SK-N-SH (cell line): ENCODE data around the gene MOB2. TPM values are rescaled to one million over a fixed set of nuclear protein-coding genes. Genes with fewer than 3 reads are reported as not detected.

Source experiments
- CTCF ChIA-PET: fragments of 300-600, 350-600 bp; formaldehyde crosslinking; extraction: SDS; loops from one replicate; lab custom pipeline; 2021; lab: Yijun Ruan, JAX
- POLR2A ChIA-PET: fragments of 350-600 bp; sonication (Branson Sonifier 250); formaldehyde crosslinking; extraction: SDS; loops from one replicate; lab custom pipeline; 2020; ENCODE audit warnings: antibody characterized with exemption, inconsistent platforms; lab: Yijun Ruan, JAX
- DNase-seq: peaks from one replicate; pipeline ENCODE4 v3.0.0; 2012
- H2AFZ ChIP-seq: fragments of 200-600 bp; sonication (generic); 2 replicates; pipeline ENCODE4 v1.8.1; 2016; ENCODE audit warnings: antibody characterized with exemption, mild to moderate bottlenecking, low read depth
- H3F3A ChIP-seq: fragments of 200-600 bp; sonication (generic); replicated peaks from 2 replicates; pipeline ENCODE3; 2016; ENCODE audit warnings: antibody characterized with exemption, mild to moderate bottlenecking; ENCODE audit not compliant: insufficient read depth
- H3K27ac ChIP-seq, 2 experiments: fragments of 200-500 bp in 1 of 2; fragments of 200-600 bp in 1 of 2; sonication (Bioruptor generic) in 1 of 2; sonication (generic), shearing (Covaris generic) in 1 of 2; 2 replicates each; pipeline versions ENCODE4 v1.5.1 to v1.6.1; 2014 to 2016; ENCODE audit warnings: low read depth in 2 of 2, inconsistent platforms in 1 of 2, low read length in 1 of 2, mild to moderate bottlenecking in 1 of 2, mixed read lengths in 1 of 2
- H3K27me3 ChIP-seq: fragments of 200-600 bp; sonication (generic), shearing (Covaris generic); 2 replicates; pipeline ENCODE4 v1.6.1; 2016; ENCODE audit warnings: mixed run types; ENCODE audit not compliant: insufficient read depth
- H3K36me3 ChIP-seq, 2 experiments: fragments of 200-500 bp in 1 of 2; fragments of 200-600 bp in 1 of 2; sonication (Bioruptor generic) in 1 of 2; sonication (generic) in 1 of 2; replicated peaks in 1 of 2; 2 replicates each; pipeline versions ENCODE3 to v1.5.1; 2014 to 2016; ENCODE audit warnings: low read length in 1 of 2, mild to moderate bottlenecking in 1 of 2; ENCODE audit not compliant: insufficient read depth in 2 of 2, control insufficient read depth in 1 of 2
- H3K4me1 ChIP-seq, 2 experiments: fragments of 200-500 bp in 1 of 2; fragments of 200-600 bp in 1 of 2; sonication (Bioruptor generic) in 1 of 2; sonication (generic), shearing (Covaris generic) in 1 of 2; 2 replicates each; pipeline versions ENCODE4 v1.5.1 to v1.6.1; 2014 to 2016; ENCODE audit warnings: low read depth in 1 of 2, low read length in 1 of 2, mixed run types in 1 of 2; ENCODE audit not compliant: insufficient read depth in 2 of 2, control insufficient read depth in 1 of 2
- H3K4me2 ChIP-seq: fragments of 200-600 bp; sonication (generic), shearing (Covaris generic); 2 replicates; pipeline ENCODE4 v1.6.1; 2017; ENCODE audit warnings: mixed run types
- H3K4me3 ChIP-seq, 2 experiments: fragments of 200-500 bp in 1 of 2; fragments of 200-600 bp in 1 of 2; sonication (Bioruptor generic) in 1 of 2; sonication (generic), shearing (Covaris generic) in 1 of 2; 2 replicates each; pipeline versions ENCODE4 v1.5.1 to v1.8.1; 2014 to 2016; ENCODE audit warnings: low read depth in 2 of 2, inconsistent platforms in 1 of 2, low read length in 1 of 2, mild to moderate bottlenecking in 1 of 2, mixed read lengths in 1 of 2, moderate library complexity in 1 of 2
- H3K79me2 ChIP-seq: fragments of 200-600 bp; sonication (generic); 2 replicates; pipeline ENCODE4 v1.8.1; 2017; ENCODE audit warnings: mild to moderate bottlenecking; ENCODE audit not compliant: insufficient read depth
- H3K9ac ChIP-seq: fragments of 200-600 bp; sonication (generic); 2 replicates; pipeline ENCODE4 v1.6.1; 2017; ENCODE audit warnings: mixed run types
- H3K9me2 ChIP-seq: fragments of 200-600 bp; sonication (generic); 2 replicates; pipeline ENCODE4 v1.6.1; 2017; ENCODE audit warnings: mixed run types
- H3K9me3 ChIP-seq: fragments of 200-600 bp; sonication (generic); 2 replicates; pipeline ENCODE4 v1.6.1; 2017; ENCODE audit warnings: mixed run types, mild to moderate bottlenecking, moderate library complexity
- H4K20me1 ChIP-seq: fragments of 200-600 bp; sonication (generic); 2 replicates; pipeline ENCODE4 v1.6.1; 2017; ENCODE audit warnings: mild to moderate bottlenecking, mixed run types; ENCODE audit not compliant: insufficient read depth
- CHD2 ChIP-seq: fragments of 150-350 bp; IDR thresholded peaks from 2 replicates; pipeline ENCODE4 v1.6.1; 2018; ENCODE audit warnings: low read length; ENCODE audit not compliant: partially characterized antibody
- EP300 ChIP-seq, 2 experiments: IDR thresholded peaks; 2 replicates each; pipeline versions ENCODE4 v1.4.0 to v1.6.1; 2012; ENCODE audit warnings: borderline replicate concordance in 1 of 2, low read depth in 1 of 2, low read length in 1 of 2
- EZH2phosphoT487 ChIP-seq: fragments of 200-600 bp; sonication (generic); IDR thresholded peaks from 2 replicates; pipeline ENCODE4 v1.6.1; 2017; ENCODE audit warnings: low read depth, mixed run types, mild to moderate bottlenecking, antibody characterized with exemption, moderate library complexity, borderline replicate concordance
- FOSL2 ChIP-seq: IDR thresholded peaks from 2 replicates; pipeline ENCODE4 v1.4.0; 2012; ENCODE audit warnings: low read depth, mild to moderate bottlenecking, moderate library complexity, borderline replicate concordance
- FOXJ3 ChIP-seq: sonication (generic); formaldehyde crosslinking; IDR thresholded peaks from 2 replicates; pipeline ENCODE4 v1.5.1; 2020; ENCODE audit warnings: mild to moderate bottlenecking, missing genetic modification reagents
- FOXM1 ChIP-seq: IDR thresholded peaks from 2 replicates; pipeline ENCODE4 v1.4.0; 2012; ENCODE audit warnings: low read depth, mild to moderate bottlenecking
- GATA2 ChIP-seq: sonication (generic); formaldehyde crosslinking; IDR thresholded peaks from 2 replicates; pipeline ENCODE4 v1.5.0; 2020; ENCODE audit warnings: mild to moderate bottlenecking, missing genetic modification reagents
- JUND ChIP-seq: IDR thresholded peaks from 2 replicates; pipeline ENCODE4 v1.4.0; 2012
- MEF2A ChIP-seq: IDR thresholded peaks from 2 replicates; pipeline ENCODE4 v1.4.0; 2012; ENCODE audit warnings: low read depth, borderline replicate concordance
- MXI1 ChIP-seq: IDR thresholded peaks from 2 replicates; pipeline ENCODE4 v1.6.1; 2012; ENCODE audit warnings: mild to moderate bottlenecking, low read depth, low read length, improper control_type of control experiment
- NFIC ChIP-seq: IDR thresholded peaks from 2 replicates; pipeline ENCODE4 v1.4.0; 2012; ENCODE audit warnings: borderline replicate concordance
- POLR2AphosphoS5 ChIP-seq: IDR thresholded peaks from 2 replicates; pipeline ENCODE4 v1.6.1; 2012; ENCODE audit warnings: low read depth, low read length
- RAD21 ChIP-seq: IDR thresholded peaks from 2 replicates; pipeline ENCODE4 v1.6.1; 2012; ENCODE audit warnings: mild to moderate bottlenecking, low read length
- RXRA ChIP-seq: IDR thresholded peaks from 2 replicates; pipeline ENCODE4 v1.4.0; 2012; ENCODE audit warnings: low read depth, mild to moderate bottlenecking, borderline replicate concordance
- SIN3A ChIP-seq: IDR thresholded peaks from 2 replicates; pipeline ENCODE4 v1.6.1; 2012; ENCODE audit warnings: low read depth, mild to moderate bottlenecking, low read length, moderate library complexity, borderline replicate concordance
- TAF1 ChIP-seq: IDR thresholded peaks from 2 replicates; pipeline ENCODE4 v1.6.1; 2012; ENCODE audit warnings: low read depth, mild to moderate bottlenecking, low read length, moderate library complexity, borderline replicate concordance
- TEAD4 ChIP-seq: IDR thresholded peaks from 2 replicates; pipeline ENCODE4 v1.4.0; 2012; ENCODE audit warnings: mild to moderate bottlenecking, borderline replicate concordance; ENCODE audit not compliant: insufficient read depth
- WGBS: methylation state at CpG from one replicate; pipeline ENCODE4 v1.1.6; 2017; ENCODE audit warnings: low lambda C conversion rate; 5-methylcytosine and 5-hydroxymethylcytosine counted together
- polyA plus RNA-seq, 3 experiments: library from polyadenylated mRNA; depleted of rRNA; stranded (reverse); fragments of >200 nt; gene quantifications; 2 replicates each; pipeline ENCODE4 v1.2.3, GENCODE V29; 2012
- TF ChIP-seq, protein P1 (sequence below): IDR thresholded peaks from 2 replicates; pipeline ENCODE4; 2012
- TF ChIP-seq, protein P2 (sequence below): IDR thresholded peaks from 2 replicates; pipeline ENCODE4 v1.4.0; 2012; ENCODE audit warnings: low read depth, borderline replicate concordance
- TF ChIP-seq, protein P3 (sequence below): fragments of 200-600 bp; sonication (generic); IDR thresholded peaks from 2 replicates; pipeline ENCODE4 v1.6.1; 2017; ENCODE audit warnings: antibody characterized with exemption, mild to moderate bottlenecking, moderate library complexity
- TF ChIP-seq, protein P4 (sequence below): IDR thresholded peaks from 2 replicates; pipeline ENCODE4 v1.4.0; 2012; ENCODE audit warnings: low read depth, borderline replicate concordance
- TF ChIP-seq, protein P5 (sequence below): IDR thresholded peaks from 2 replicates; pipeline ENCODE4 v1.4.0; 2012; ENCODE audit warnings: low read depth

Gene MOB2
- polyA plus RNA-seq, 1 of the 3 experiments (the other 2 are of a cell fraction) = 45.8 TPM

DNA sequence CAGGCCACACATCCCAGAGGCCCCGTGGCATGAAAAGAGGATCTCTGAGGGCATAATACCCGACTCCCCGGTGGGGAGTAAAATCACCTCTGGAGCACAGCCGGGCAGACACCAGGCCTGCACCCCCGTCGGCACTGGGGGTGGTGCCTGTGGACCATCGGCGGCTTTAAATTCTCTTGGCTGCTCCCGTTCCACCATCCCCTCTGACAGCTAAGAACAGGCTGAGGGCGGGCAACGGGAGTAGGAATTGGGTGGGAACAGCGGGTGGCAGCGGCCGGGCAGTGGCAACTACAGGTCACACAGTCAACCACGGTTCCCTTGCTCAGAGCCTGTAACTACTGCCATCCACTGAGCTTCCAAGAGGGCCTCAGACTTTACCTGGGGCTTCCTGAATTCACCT is 40.2 kb upstream of the MOB2 start:
- no peak overlapping the region for H3K4me3 ChIP-seq
- 97% methylated on average over 5 of the region's 15 CpGs for WGBS
- POLR2A ChIA-PET = no interaction called here
- no peaks in the 10 kb centered on the region for H3K27me3 ChIP-seq
- no peak for TF ChIP-seq NFIC
- TF ChIP-seq MEF2A = no peak
- no peak for TF ChIP-seq FOXJ3 (CRISPR knock-in tag)
- TF ChIP-seq GATA2 (CRISPR knock-in tag) = no peak
- TF ChIP-seq EZH2phosphoT487 = no peak
- TF ChIP-seq, protein P1, sequence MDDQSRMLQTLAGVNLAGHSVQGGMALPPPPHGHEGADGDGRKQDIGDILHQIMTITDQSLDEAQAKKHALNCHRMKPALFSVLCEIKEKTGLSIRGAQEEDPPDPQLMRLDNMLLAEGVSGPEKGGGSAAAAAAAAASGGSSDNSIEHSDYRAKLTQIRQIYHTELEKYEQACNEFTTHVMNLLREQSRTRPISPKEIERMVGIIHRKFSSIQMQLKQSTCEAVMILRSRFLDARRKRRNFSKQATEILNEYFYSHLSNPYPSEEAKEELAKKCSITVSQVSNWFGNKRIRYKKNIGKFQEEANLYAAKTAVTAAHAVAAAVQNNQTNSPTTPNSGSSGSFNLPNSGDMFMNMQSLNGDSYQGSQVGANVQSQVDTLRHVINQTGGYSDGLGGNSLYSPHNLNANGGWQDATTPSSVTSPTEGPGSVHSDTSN = no peak
- TF ChIP-seq, protein P2, sequence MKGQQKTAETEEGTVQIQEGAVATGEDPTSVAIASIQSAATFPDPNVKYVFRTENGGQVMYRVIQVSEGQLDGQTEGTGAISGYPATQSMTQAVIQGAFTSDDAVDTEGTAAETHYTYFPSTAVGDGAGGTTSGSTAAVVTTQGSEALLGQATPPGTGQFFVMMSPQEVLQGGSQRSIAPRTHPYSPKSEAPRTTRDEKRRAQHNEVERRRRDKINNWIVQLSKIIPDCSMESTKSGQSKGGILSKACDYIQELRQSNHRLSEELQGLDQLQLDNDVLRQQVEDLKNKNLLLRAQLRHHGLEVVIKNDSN = no peak
- no peak for TF ChIP-seq CHD2
- DNase-seq = no peak
- H4K20me1 ChIP-seq = peaks cover 85% of the 10 kb centered on the region
- no peak overlapping the region for H3K27ac ChIP-seq
- H3K4me2 ChIP-seq = no peak overlapping the region
- H2AFZ ChIP-seq = no peak overlapping the region
- no peak overlapping the region for H3K9ac ChIP-seq
- H3K9me2 ChIP-seq = no peaks in the 10 kb centered on the region
- no peaks in the 10 kb centered on the region for H3K9me3 ChIP-seq
- no peaks in the 10 kb centered on the region for H3F3A ChIP-seq
- peaks cover 0 to 8% of the 10 kb centered on the region in 2 experiments; a peak in 1 of 4 replicates for H3K4me1 ChIP-seq
- CTCF ChIA-PET = interaction anchor here (0.9 to 3.4 kb wide), 4 partner anchors 9 to 48 kb away, joined by 3 to 27 read pairs (median 4); no protein-coding TSS in a partner anchor
- peaks cover 78% of the 10 kb centered on the region for H3K79me2 ChIP-seq
- H3K36me3 ChIP-seq = no peaks in the 10 kb centered on the region

DNA sequence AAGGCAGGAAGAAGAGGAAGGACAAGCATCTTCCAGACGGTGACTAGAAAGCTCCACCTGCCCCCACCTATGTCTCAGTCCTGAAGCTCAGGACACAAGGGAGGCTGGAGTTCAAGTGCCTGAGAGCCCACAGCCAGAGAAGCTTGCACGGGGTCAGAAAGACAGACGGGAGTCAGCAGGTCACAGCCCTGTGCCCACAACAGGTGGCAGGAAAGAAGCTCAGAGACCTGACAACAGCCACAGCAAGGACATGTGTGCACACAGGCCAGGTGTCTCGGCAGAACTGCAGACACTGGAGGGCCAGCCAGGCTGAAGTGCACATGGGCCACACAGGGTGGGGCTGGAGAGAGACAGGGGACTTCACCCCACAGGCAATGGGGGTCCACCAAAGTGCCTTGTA is 37.2 kb upstream of the MOB2 start:
- Histone ChIP-seq H3K4me3 (no peak overlapping the region), H3K4me1 (peaks cover 0 to 2% of the 10 kb centered on the region in 2 experiments; a peak in 1 of 4 replicates), H2AFZ (no peak overlapping the region), H3K36me3 (no peaks in the 10 kb centered on the region), H3K9me2 (no peaks in the 10 kb centered on the region), H3K9ac (no peak overlapping the region), H3K79me2 (peaks cover 68% of the 10 kb centered on the region), H3K27ac (no peak overlapping the region), H4K20me1 (peaks cover 87% of the 10 kb centered on the region), H3K27me3 (no peaks in the 10 kb centered on the region), H3K4me2 (no peak overlapping the region), H3K9me3 (no peaks in the 10 kb centered on the region), H3F3A (no peaks in the 10 kb centered on the region)
- CTCF ChIA-PET = interaction anchor here (1.3 to 2.0 kb wide), 2 partner anchors 9 to 324 kb away, joined by 4 to 11 read pairs; no protein-coding TSS in a partner anchor
- DNase-seq = no peak
- WGBS = 95% methylated on average over 4 of the region's 4 CpGs
- POLR2A ChIA-PET = no interaction called here
- TF ChIP-seq CHD2 (no peak), RAD21 (no peak), EP300 (IDR thresholded peaks at IDR 0.05; ENCODE audit: borderline replicate concordance in 1 of 2, low read depth in 1 of 2, low read length in 1 of 2) (no peak), TAF1 (no peak), RXRA (no peak), MXI1 (no peak), POLR2AphosphoS5 (no peak), NFIC (no peak), TEAD4 (no peak), FOSL2 (no peak), MEF2A (no peak), GATA2 (CRISPR knock-in tag) (no peak), SIN3A (no peak), FOXM1 (no peak), JUND (no peak)
- TF ChIP-seq, protein P3, sequence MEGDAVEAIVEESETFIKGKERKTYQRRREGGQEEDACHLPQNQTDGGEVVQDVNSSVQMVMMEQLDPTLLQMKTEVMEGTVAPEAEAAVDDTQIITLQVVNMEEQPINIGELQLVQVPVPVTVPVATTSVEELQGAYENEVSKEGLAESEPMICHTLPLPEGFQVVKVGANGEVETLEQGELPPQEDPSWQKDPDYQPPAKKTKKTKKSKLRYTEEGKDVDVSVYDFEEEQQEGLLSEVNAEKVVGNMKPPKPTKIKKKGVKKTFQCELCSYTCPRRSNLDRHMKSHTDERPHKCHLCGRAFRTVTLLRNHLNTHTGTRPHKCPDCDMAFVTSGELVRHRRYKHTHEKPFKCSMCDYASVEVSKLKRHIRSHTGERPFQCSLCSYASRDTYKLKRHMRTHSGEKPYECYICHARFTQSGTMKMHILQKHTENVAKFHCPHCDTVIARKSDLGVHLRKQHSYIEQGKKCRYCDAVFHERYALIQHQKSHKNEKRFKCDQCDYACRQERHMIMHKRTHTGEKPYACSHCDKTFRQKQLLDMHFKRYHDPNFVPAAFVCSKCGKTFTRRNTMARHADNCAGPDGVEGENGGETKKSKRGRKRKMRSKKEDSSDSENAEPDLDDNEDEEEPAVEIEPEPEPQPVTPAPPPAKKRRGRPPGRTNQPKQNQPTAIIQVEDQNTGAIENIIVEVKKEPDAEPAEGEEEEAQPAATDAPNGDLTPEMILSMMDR = no peak
- TF ChIP-seq, protein P4, sequence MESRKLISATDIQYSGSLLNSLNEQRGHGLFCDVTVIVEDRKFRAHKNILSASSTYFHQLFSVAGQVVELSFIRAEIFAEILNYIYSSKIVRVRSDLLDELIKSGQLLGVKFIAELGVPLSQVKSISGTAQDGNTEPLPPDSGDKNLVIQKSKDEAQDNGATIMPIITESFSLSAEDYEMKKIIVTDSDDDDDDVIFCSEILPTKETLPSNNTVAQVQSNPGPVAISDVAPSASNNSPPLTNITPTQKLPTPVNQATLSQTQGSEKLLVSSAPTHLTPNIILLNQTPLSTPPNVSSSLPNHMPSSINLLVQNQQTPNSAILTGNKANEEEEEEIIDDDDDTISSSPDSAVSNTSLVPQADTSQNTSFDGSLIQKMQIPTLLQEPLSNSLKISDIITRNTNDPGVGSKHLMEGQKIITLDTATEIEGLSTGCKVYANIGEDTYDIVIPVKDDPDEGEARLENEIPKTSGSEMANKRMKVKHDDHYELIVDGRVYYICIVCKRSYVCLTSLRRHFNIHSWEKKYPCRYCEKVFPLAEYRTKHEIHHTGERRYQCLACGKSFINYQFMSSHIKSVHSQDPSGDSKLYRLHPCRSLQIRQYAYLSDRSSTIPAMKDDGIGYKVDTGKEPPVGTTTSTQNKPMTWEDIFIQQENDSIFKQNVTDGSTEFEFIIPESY = no peak
- TF ChIP-seq, protein P5, sequence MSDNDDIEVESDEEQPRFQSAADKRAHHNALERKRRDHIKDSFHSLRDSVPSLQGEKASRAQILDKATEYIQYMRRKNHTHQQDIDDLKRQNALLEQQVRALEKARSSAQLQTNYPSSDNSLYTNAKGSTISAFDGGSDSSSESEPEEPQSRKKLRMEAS = no peak
- TF ChIP-seq, all 33 proteins: peak for 0
